NCI-H748 (cell line): Measurements from ENCODE around the gene CTTNBP2NL.
"Not testable (repeated sequence)": the region's sequence is repeated elsewhere in the genome, so short reads cannot be mapped to it uniquely, and the experiment has no call there.

Experiments
- DNase-seq: peaks from one replicate; lab custom pipeline; 2025; ENCODE audit not compliant: unreplicated experiment; lab: John Stamatoyannopoulos, UW

CTTNBP2NL gene

GRCh38 chr1:112418099-112418892 is 22.3 kb downstream of the CTTNBP2NL start:
- DNase-seq, result no peak

GRCh38 chr1:112423207-112423606 is 27.2 kb downstream of the CTTNBP2NL start:
- no peak for DNase-seq

GRCh38 chr1:112423666-112424065 is 27.7 kb downstream of the CTTNBP2NL start:
- not testable (repeated sequence) for DNase-seq

GRCh38 chr1:112429749-112430148 is 33.7 kb downstream of the CTTNBP2NL start:
- no peak for DNase-seq

GRCh38 chr1:112431038-112431437 is 35.0 kb downstream of the CTTNBP2NL start:
- no peak for DNase-seq

- DNase-seq, result no peak
Measured at GRCh38 chr1:112435448-112435847, 39.4 kb downstream of the CTTNBP2NL start.

GRCh38 chr1:112436384-112437156 is 40.6 kb downstream of the CTTNBP2NL start:
- DNase-seq, result no peak

GRCh38 chr1:112438156-112438555 is 42.1 kb downstream of the CTTNBP2NL start:
- DNase-seq, result not testable (repeated sequence)

GRCh38 chr1:112439592-112439991 is 43.6 kb downstream of the CTTNBP2NL start:
- no peak for DNase-seq

- no peak for DNase-seq
Measured at GRCh38 chr1:112440574-112440973, 44.6 kb downstream of the CTTNBP2NL start.

- no peak for DNase-seq
Measured at GRCh38 chr1:112444269-112444668, 48.3 kb downstream of the CTTNBP2NL start.

GRCh38 chr1:112445596-112445995 is 49.6 kb downstream of the CTTNBP2NL start:
- DNase-seq, result no peak

- no peak for DNase-seq
Measured at GRCh38 chr1:112446411-112446810, 50.4 kb downstream of the CTTNBP2NL start.

GRCh38 chr1:112448904-112449629 is 53.1 kb downstream of the CTTNBP2NL start:
- no peak for DNase-seq

- no peak for DNase-seq
Measured at GRCh38 chr1:112449630-112449983, 53.6 kb downstream of the CTTNBP2NL start.

- no peak for DNase-seq
Measured at GRCh38 chr1:112450773-112451172, 54.8 kb downstream of the CTTNBP2NL start.

GRCh38 chr1:112451301-112451700 is 55.3 kb downstream of the CTTNBP2NL start:
- not testable (repeated sequence) for DNase-seq

- DNase-seq, result no peak
Measured at GRCh38 chr1:112453876-112454275, 57.9 kb downstream of the CTTNBP2NL start.

- no peak for DNase-seq
Measured at GRCh38 chr1:112454316-112454715, 58.3 kb downstream of the CTTNBP2NL start.

GRCh38 chr1:112457241-112457640 is 61.2 kb downstream of the CTTNBP2NL start:
- no peak for DNase-seq

GRCh38 chr1:112457955-112458354 is 61.9 kb downstream of the CTTNBP2NL start:
- no peak for DNase-seq

- DNase-seq, result no peak
Measured at GRCh38 chr1:112458756-112459155, 62.7 kb downstream of the CTTNBP2NL start.
